Spleen (tissue), 11 donors: ENCODE results near the gene WNT11. TPM values are rescaled to one million over a fixed set of nuclear protein-coding genes. Genes with fewer than 3 reads are reported as not detected.

Source experiments
- DNase-seq: peaks from one replicate; pipeline ENCODE4 v3.0.0-alpha.2; 2020
- H3K27ac ChIP-seq, 8 donors: fragments of 200-600 bp; sonication (generic) in 7 of 8; 1 replicate in 4 of 8; 2 replicates in 4 of 8; pipeline versions ENCODE4 v1.5.0 to v1.8.0; 2016 to 2021; ENCODE audit warnings: inconsistent platforms in 4 of 8, mild to moderate bottlenecking in 4 of 8, moderate library complexity in 1 of 8
- H3K27me3 ChIP-seq, 7 donors: fragments of 200-600 bp; sonication (generic) in 6 of 7; replicated peaks in 1 of 7; 1 replicate in 4 of 7; 2 replicates in 3 of 7; pipeline versions ENCODE4 v1.5.0 to v1.8.0; 2016 to 2021; ENCODE audit warnings: inconsistent platforms in 3 of 7, mild to moderate bottlenecking in 1 of 7
- H3K36me3 ChIP-seq, 6 donors: fragments of 200-600 bp; sonication (generic) in 5 of 6; 1 replicate in 4 of 6; 2 replicates in 2 of 6; pipeline versions ENCODE4 v1.5.0 to v1.8.0; 2016 to 2021; ENCODE audit warnings: inconsistent platforms in 2 of 6
- H3K4me1 ChIP-seq, 6 donors: fragments of 200-600 bp; sonication (generic) in 5 of 6; 1 replicate in 3 of 6; 2 replicates in 3 of 6; pipeline versions ENCODE4 v1.5.0 to v1.8.0; 2016 to 2021; ENCODE audit warnings: inconsistent platforms in 3 of 6
- H3K4me3 ChIP-seq, 8 donors: fragments of 200-600 bp; sonication (generic) in 7 of 8; 1 replicate in 4 of 8; 2 replicates in 4 of 8; pipeline versions ENCODE4 v1.5.0 to v1.8.0; 2016 to 2021; ENCODE audit warnings: inconsistent platforms in 4 of 8, mild to moderate bottlenecking in 4 of 8, moderate library complexity in 2 of 8
- H3K9me3 ChIP-seq, 8 donors: fragments of 200-600 bp; sonication (generic) in 7 of 8; 1 replicate in 4 of 8; 2 replicates in 4 of 8; pipeline versions ENCODE4 v1.5.0 to v1.8.0; 2016 to 2021; ENCODE audit warnings: inconsistent platforms in 4 of 8
- POLR2A ChIP-seq, 3 donors: fragments of 450-650 bp; IDR thresholded peaks; one replicate each; pipeline ENCODE4 v1.5.1; 2017; ENCODE audit warnings: antibody characterized with exemption in 3 of 3, mild to moderate bottlenecking in 1 of 3
- POLR2AphosphoS5 ChIP-seq, 3 donors: sonication (generic); formaldehyde crosslinking; IDR thresholded peaks; one replicate each; pipeline ENCODE4 v1.5.1; 2017; ENCODE audit warnings: antibody characterized with exemption in 3 of 3
- WGBS, 5 donors: extraction: QIAGEN DNeasy Blood & Tissue Kit in 3 of 5; methylation state at CpG; one replicate each; pipeline versions ENCODE4 v1.1.5 to v1.1.7; 2013 to 2018; 5-methylcytosine and 5-hydroxymethylcytosine counted together
- intact Hi-C: fragments of 100-400 bp; cut with DNase I; formaldehyde crosslinking; loops from one replicate; pipeline ENCODE4 v1.15.0; 2023; ENCODE audit warnings: low total_unique reads
- polyA plus RNA-seq, 3 donors: library from polyadenylated mRNA; stranded (reverse); fragments of 200-250 nt; gene quantifications; one replicate each; pipeline ENCODE4 v1.2.1, GENCODE V29; 2013
- total RNA-seq, 7 donors: library from RNA; depleted of rRNA in 3 of 7; stranded (reverse); fragments of >200 nt in 3 of 7; fragmentation: NEBNext Ultra II Directional in 4 of 7; extraction: Animal tissue kit (Norgen Biotek cat#: 25700) in 4 of 7; gene quantifications; one replicate each; pipeline versions ENCODE4 v1.1.0 to v1.2.1, GENCODE V29; 2016 to 2021
- TF ChIP-seq, protein P1 (sequence below), 11 experiments: fragments of 200-600 bp in 7 of 11; fragments of 450-650 bp in 4 of 11; sonication (generic) in 4 of 11; IDR thresholded peaks in 8 of 11; conservative IDR thresholded peaks in 3 of 11; 1 replicate in 7 of 11; 2 replicates in 4 of 11; pipeline versions ENCODE4 v1.4.0 to v1.8.0; 2016 to 2021; ENCODE audit warnings: antibody characterized with exemption in 11 of 11, inconsistent platforms in 4 of 11, mild to moderate bottlenecking in 1 of 11
- donor health status: healthy with polysubstance abuse.
- donor health status: DM: no; HTN: no; CAD: no; lungs with moderate emphysema.
- donor health status: DM: no; HTN: no; CAD: no.
- donor health status: Bipolar disorder and iron deficiency.
- donor health status: healthy.
- donor health status: DM: no; HTN: no; CAD: no.
- donor health status: DM: yes; HTN: yes; CAD: no.

The WNT11 gene
- total and polyA plus RNA-seq, 10 donors, result 0.09 to 4.2 (median 1.6) TPM

GRCh38 chr11:76179147-76179546, 27.2 kb downstream of the WNT11 start:
- Histone ChIP-seq H3K36me3 (no peaks in the 10 kb centered on the region), H3K4me1 (peaks cover 0 to 1% (median under 1%) of the 10 kb centered on the region in 6 donors), H3K4me3 (no peak overlapping the region), H3K27me3 (no peaks in the 10 kb centered on the region), H3K27ac (no peak overlapping the region), H3K9me3 (no peaks in the 10 kb centered on the region)
- no peak for TF ChIP-seq POLR2A (IDR thresholded peaks at IDR 0.05)
- TF ChIP-seq, protein P1, sequence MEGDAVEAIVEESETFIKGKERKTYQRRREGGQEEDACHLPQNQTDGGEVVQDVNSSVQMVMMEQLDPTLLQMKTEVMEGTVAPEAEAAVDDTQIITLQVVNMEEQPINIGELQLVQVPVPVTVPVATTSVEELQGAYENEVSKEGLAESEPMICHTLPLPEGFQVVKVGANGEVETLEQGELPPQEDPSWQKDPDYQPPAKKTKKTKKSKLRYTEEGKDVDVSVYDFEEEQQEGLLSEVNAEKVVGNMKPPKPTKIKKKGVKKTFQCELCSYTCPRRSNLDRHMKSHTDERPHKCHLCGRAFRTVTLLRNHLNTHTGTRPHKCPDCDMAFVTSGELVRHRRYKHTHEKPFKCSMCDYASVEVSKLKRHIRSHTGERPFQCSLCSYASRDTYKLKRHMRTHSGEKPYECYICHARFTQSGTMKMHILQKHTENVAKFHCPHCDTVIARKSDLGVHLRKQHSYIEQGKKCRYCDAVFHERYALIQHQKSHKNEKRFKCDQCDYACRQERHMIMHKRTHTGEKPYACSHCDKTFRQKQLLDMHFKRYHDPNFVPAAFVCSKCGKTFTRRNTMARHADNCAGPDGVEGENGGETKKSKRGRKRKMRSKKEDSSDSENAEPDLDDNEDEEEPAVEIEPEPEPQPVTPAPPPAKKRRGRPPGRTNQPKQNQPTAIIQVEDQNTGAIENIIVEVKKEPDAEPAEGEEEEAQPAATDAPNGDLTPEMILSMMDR (IDR thresholded peaks at IDR 0.05 in 8 of 11, conservative IDR thresholded peaks at IDR 0.05 in 3 of 11), result no peak
- TF ChIP-seq POLR2AphosphoS5 (IDR thresholded peaks at IDR 0.05), result no peak
- intact Hi-C loops, result no loop called here
- DNase-seq, result no peak
- 77 to 92% (median 85%) methylated on average over 10 to 13 of the region's 13 CpGs for WGBS, 5 donors

- Histone ChIP-seq H3K36me3 (no peaks in the 10 kb centered on the region), H3K9me3 (no peaks in the 10 kb centered on the region), H3K4me1 (no peaks in the 10 kb centered on the region), H3K27ac (no peak overlapping the region), H3K27me3 (no peaks in the 10 kb centered on the region), H3K4me3 (no peak overlapping the region)
- intact Hi-C loops, result no loop called here
- DNase-seq, result no peak
- WGBS, 5 donors, result 89 to 95% (median 93%) methylated on average over 6 of the region's 6 CpGs
- TF ChIP-seq POLR2AphosphoS5 (IDR thresholded peaks at IDR 0.05) (no peak), POLR2A (IDR thresholded peaks at IDR 0.05) (no peak)
- TF ChIP-seq, protein P1 (IDR thresholded peaks at IDR 0.05 in 8 of 11, conservative IDR thresholded peaks at IDR 0.05 in 3 of 11), result no peak
Measured at GRCh38 chr11:76177250-76177686, 29.0 kb downstream of the WNT11 start.

DNA sequence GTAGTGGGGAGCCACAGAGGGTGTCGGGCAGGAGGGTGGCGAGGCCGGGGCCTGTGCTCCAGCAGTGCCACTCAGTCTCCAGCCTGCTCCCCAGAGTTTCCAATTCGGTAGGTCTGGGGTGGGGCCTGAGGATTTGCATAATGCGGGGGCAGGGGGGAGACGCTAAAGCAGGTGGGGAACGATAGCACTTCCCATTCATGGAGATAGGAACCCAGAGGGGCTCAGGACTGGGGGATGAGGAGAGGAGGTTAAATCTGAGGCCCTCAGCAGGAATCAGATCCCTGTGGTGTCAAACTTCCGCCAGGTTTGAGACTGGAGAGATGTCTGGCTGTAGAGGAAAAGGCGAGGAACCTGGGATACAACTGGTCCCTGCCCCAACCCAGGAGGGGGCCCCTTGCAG, 29.8 kb downstream of the WNT11 start:
- no peaks in the 10 kb centered on the region for H3K9me3 ChIP-seq
- no peaks in the 10 kb centered on the region for H3K27me3 ChIP-seq
- no peaks in the 10 kb centered on the region for H3K36me3 ChIP-seq
- intact Hi-C loops, result no loop called here
- H3K4me1 ChIP-seq, result no peaks in the 10 kb centered on the region
- TF ChIP-seq, protein P1 (IDR thresholded peaks at IDR 0.05 in 8 of 11, conservative IDR thresholded peaks at IDR 0.05 in 3 of 11), result no peak
- TF ChIP-seq POLR2A (IDR thresholded peaks at IDR 0.05), result no peak
- no peak for TF ChIP-seq POLR2AphosphoS5 (IDR thresholded peaks at IDR 0.05)
- no peak overlapping the region for H3K27ac ChIP-seq
- no peak overlapping the region for H3K4me3 ChIP-seq
- DNase-seq, result no peak
- 69 to 92% (median 85%) methylated on average over 9 of the region's 9 CpGs for WGBS, 5 donors

DNA sequence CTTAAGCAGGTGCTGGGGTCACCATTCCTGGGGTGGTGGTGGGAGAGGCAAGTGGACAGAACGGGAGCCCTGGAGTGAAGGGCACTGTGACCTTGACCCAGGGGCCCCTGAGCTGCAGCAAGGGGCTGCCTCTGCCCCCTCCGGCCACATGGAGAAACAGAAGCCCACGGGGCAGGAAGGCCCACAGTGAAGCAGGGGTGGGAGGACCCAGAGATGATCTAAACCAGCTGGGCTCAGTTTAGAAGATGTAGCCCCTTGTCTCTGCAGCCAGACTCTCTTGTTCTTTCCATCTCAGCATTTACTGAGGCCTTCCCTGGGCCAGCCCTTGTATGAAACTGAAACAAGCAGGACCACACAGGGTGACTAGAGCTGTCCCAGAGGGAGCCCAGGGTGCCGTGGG, 30.5 kb downstream of the WNT11 start:
- Histone ChIP-seq H3K27ac (no peak overlapping the region), H3K4me3 (no peak overlapping the region), H3K36me3 (no peaks in the 10 kb centered on the region), H3K4me1 (no peaks in the 10 kb centered on the region), H3K9me3 (no peaks in the 10 kb centered on the region), H3K27me3 (no peaks in the 10 kb centered on the region)
- intact Hi-C loops, result no loop called here
- WGBS, 5 donors, result 34 to 72% (median 69%) methylated on average over 3 to 4 of the region's 4 CpGs
- DNase-seq, result no peak
- TF ChIP-seq POLR2AphosphoS5 (IDR thresholded peaks at IDR 0.05) (no peak), POLR2A (IDR thresholded peaks at IDR 0.05) (no peak)
- TF ChIP-seq, protein P1 (IDR thresholded peaks at IDR 0.05 in 8 of 11, conservative IDR thresholded peaks at IDR 0.05 in 3 of 11), result no peak
